Heart right ventricle (tissue), 16 donors: ENCODE results near the gene NAA10. TPM values are rescaled to one million over a fixed set of nuclear protein-coding genes. Genes with fewer than 3 reads are reported as not detected.
A peak's percentile ranks its signal among the peaks of the same experiment; 100 is the strongest.

Source experiments
- ATAC-seq, 8 donors: fragments of 200-7000 bp; cut with Tn5 transposase; one replicate each; pipeline ENCODE4 v1.9.1; 2020; ENCODE audit warnings: mild to moderate bottlenecking in 8 of 8, moderate library complexity in 8 of 8, moderate number of reproducible peaks in 1 of 8
- DNase-seq, 2 donors: peaks; one replicate each; pipeline ENCODE4 v3.0.0-alpha.2; 2020
- H3K27ac ChIP-seq, 10 donors: fragments of 200-600 bp; sonication (generic) in 2 of 10; one replicate each; pipeline versions ENCODE4 v1.5.0 to v1.8.0; 2020 to 2022; ENCODE audit warnings: mild to moderate bottlenecking in 3 of 10
- H3K27me3 ChIP-seq, 7 donors: fragments of 200-600 bp; one replicate each; pipeline ENCODE4 v1.8.0; 2021 to 2022; ENCODE audit warnings: mild to moderate bottlenecking in 2 of 7
- H3K36me3 ChIP-seq, 9 donors: fragments of 200-600 bp; sonication (generic) in 1 of 9; one replicate each; pipeline versions ENCODE4 v1.5.0 to v1.8.0; 2020 to 2022; ENCODE audit warnings: mild to moderate bottlenecking in 2 of 9
- H3K4me1 ChIP-seq, 9 donors: fragments of 200-600 bp; sonication (generic) in 1 of 9; one replicate each; pipeline versions ENCODE4 v1.5.0 to v1.8.0; 2020 to 2022; ENCODE audit warnings: mild to moderate bottlenecking in 4 of 9
- H3K4me3 ChIP-seq, 10 donors: fragments of 200-600 bp; sonication (generic) in 2 of 10; one replicate each; pipeline versions ENCODE4 v1.5.0 to v1.8.0; 2020 to 2022; ENCODE audit warnings: mild to moderate bottlenecking in 7 of 10, moderate library complexity in 2 of 10
- H3K9me3 ChIP-seq, 11 donors: fragments of 200-600 bp in 10 of 11; sonication (generic) in 2 of 11; one replicate each; pipeline versions ENCODE4 v1.5.0 to v1.8.0; 2013 to 2022; ENCODE audit warnings: mild to moderate bottlenecking in 2 of 11, control low read depth in 1 of 11, moderate library complexity in 1 of 11
- CTCF ChIP-seq, 9 donors: fragments of 200-600 bp; sonication (generic) in 2 of 9; IDR thresholded peaks; one replicate each; pipeline versions ENCODE4 v1.5.0 to v1.8.0; 2021 to 2022; ENCODE audit warnings: antibody characterized with exemption in 9 of 9, mild to moderate bottlenecking in 5 of 9, moderate library complexity in 1 of 9
- WGBS, 2 donors: extraction: QIAGEN DNeasy Blood & Tissue Kit; methylation state at CpG; one replicate each; pipeline ENCODE4 v1.1.7; 2013; ENCODE audit warnings: inconsistent platforms in 1 of 2; 5-methylcytosine and 5-hydroxymethylcytosine counted together
- intact Hi-C, 10 donors: fragments of 100-400 bp; cut with DNase I; formaldehyde crosslinking; loops; one replicate each; pipeline versions ENCODE4 v1.11.1 to v1.14.2; 2022
- polyA plus RNA-seq, 2 donors: library from polyadenylated mRNA; stranded (reverse); fragments of 200-250 nt; gene quantifications; one replicate each; pipeline ENCODE4 v1.2.3, GENCODE V29; 2013
- total RNA-seq, 10 donors: library from RNA; stranded (reverse); fragmentation: NEBNext Ultra II Directional in 3 of 10; extraction: Animal tissue kit (Norgen Biotek cat#: 25700) in 3 of 10; gene quantifications; one replicate each; pipeline versions ENCODE4 v1.2.1 to v1.2.4, GENCODE V29; 2021 to 2023
- donor health status: Arrhythmogenic right ventricular cardiomyopathy.
- donor health status: ischemic (EF 13 %, LVEDD 7.1; RV severe dilation, severe dysfunction).
- donor health status: healthy with polysubstance abuse.
- donor health status: DM: no; HTN: yes; CAD: no.
- donor health status: DM: no; HTN: no; CAD: no.
- donor health status: ischemic (EF 25% LVEDD 6.9; RV normal size, moderate dysfunction).
- donor health status: ischemic (EF 25% LVEDD 5.7; RV mildly dilated, moderate dysfunction).
- donor health status: healthy.
- donor health status: DM: yes; HTN: yes; CAD: no.
- donor health status: Ischemic cardiomyopathy.
- donor health status: ischemic (EF 35%, LVEDD 5.7; RV mildly dilated, moderate dysfunction).
- donor health status: nonischemic (EF 11% LVEDD 7.7; RV severe dilation, severe dysfunction).
- donor health status: DM: yes; HTN: yes; CAD: no.
- donor health status: PGD.
- donor health status: ischemic (EF 29% LVEDD 5.4; RV normal size, mild dysfunction).
- donor health status: nonischemic (EF 23%, LVEDD 6.1; RV moderate dilation, normal function).

NAA10 gene
- total and polyA plus RNA-seq, 12 donors = 46.9 to 228 (median 62.2) TPM

- H3K27me3 ChIP-seq = peaks cover 0 to 96% (median 51%) of the 10 kb centered on the region in 7 donors
Measured at GRCh38 chrX:153884136-153884535, 50.7 kb downstream of the NAA10 start.

GRCh38 chrX:153883163-153883843 is 51.5 kb downstream of the NAA10 start:
- Histone ChIP-seq H3K4me1 (peaks cover 0 to 6% (median 0%) of the 10 kb centered on the region in 9 donors), H3K4me3 (no peak overlapping the region), H3K27ac (no peak overlapping the region), H3K9me3 (no peaks in the 10 kb centered on the region), H3K36me3 (no peaks in the 10 kb centered on the region), H3K27me3 (peaks cover 0 to 97% (median 51%) of the 10 kb centered on the region in 7 donors)
- DNase-seq = no peak
- ATAC-seq = no peak
- intact Hi-C loops = no loop called here
- WGBS, 2 donors = 39 to 51% methylated on average over 11 to 13 of the region's 13 CpGs
- no peak for TF ChIP-seq CTCF (IDR thresholded peaks at IDR 0.05)

More at GRCh38 chrX:153884136-153884535, 50.7 kb downstream of the NAA10 start:
- H3K9me3 ChIP-seq = no peaks in the 10 kb centered on the region
- H3K4me3 ChIP-seq = no peak overlapping the region
- DNase-seq = no peak
- intact Hi-C loops = no loop called here
- no peaks in the 10 kb centered on the region for H3K36me3 ChIP-seq
- H3K27ac ChIP-seq = no peak overlapping the region
- no peak for ATAC-seq
- no peak for TF ChIP-seq CTCF (IDR thresholded peaks at IDR 0.05)
- H3K4me1 ChIP-seq = peaks cover 0 to 6% (median 0%) of the 10 kb centered on the region in 9 donors
- WGBS, 2 donors = 55 to 59% methylated on average over 13 of the region's 13 CpGs

- WGBS, 2 donors = 38 to 39% methylated on average over 4 to 7 of the region's 7 CpGs
- intact Hi-C loops = no loop called here
- no peak overlapping the region for H3K4me3 ChIP-seq
- ATAC-seq (no peak), DNase-seq (no peak)
- no peaks in the 10 kb centered on the region for H3K36me3 ChIP-seq
- H3K27me3 ChIP-seq = peaks cover 0 to 97% (median 51%) of the 10 kb centered on the region in 7 donors
- H3K9me3 ChIP-seq = no peaks in the 10 kb centered on the region
- TF ChIP-seq CTCF (IDR thresholded peaks at IDR 0.05) = no peak
- peaks cover 0 to 6% (median 0%) of the 10 kb centered on the region in 9 donors for H3K4me1 ChIP-seq
- H3K27ac ChIP-seq = no peak overlapping the region
Measured at GRCh38 chrX:153882557-153882956, 52.3 kb downstream of the NAA10 start.

- Histone ChIP-seq H3K36me3 (no peaks in the 10 kb centered on the region), H3K27me3 (peaks cover 0 to 97% (median 51%) of the 10 kb centered on the region in 7 donors), H3K4me1 (peaks cover 0 to 6% (median 0%) of the 10 kb centered on the region in 9 donors), H3K27ac (no peak overlapping the region), H3K4me3 (no peak overlapping the region), H3K9me3 (no peaks in the 10 kb centered on the region)
- TF ChIP-seq CTCF (IDR thresholded peaks at IDR 0.05) = no peak
- WGBS, 2 donors = 36 to 37% methylated on average over 5 to 8 of the region's 8 CpGs
- ATAC-seq = peak in 3 of 8 donors; percentile 4 to 46 (median 31)
- no peak for DNase-seq
- intact Hi-C loops = no loop called here
Measured at GRCh38 chrX:153882086-153882498, 52.7 kb downstream of the NAA10 start.
